Thyroid gland (tissue), 4 donors: ENCODE data around the gene PCDHA6.
"Not testable (repeated sequence)": the region's sequence is repeated elsewhere in the genome, so short reads cannot be mapped to it uniquely, and the experiment has no call there.

ENCODE experiments used
- CTCF ChIP-seq, 6 experiments: fragments of 200-600 bp in 3 of 6; fragments of 450-650 bp in 3 of 6; sonication (generic) in 3 of 6; IDR thresholded peaks; one replicate each; pipeline ENCODE4 v1.5.1; 2016 to 2019; ENCODE audit warnings: antibody characterized with exemption in 6 of 6, mild to moderate bottlenecking in 2 of 6, inconsistent platforms in 1 of 6, moderate library complexity in 1 of 6
- POLR2A ChIP-seq, 2 donors: fragments of 450-650 bp; IDR thresholded peaks; one replicate each; pipeline ENCODE4 v1.6.1; 2017; ENCODE audit warnings: antibody characterized with exemption in 2 of 2, mild to moderate bottlenecking in 2 of 2, moderate library complexity in 1 of 2

- TF ChIP-seq CTCF, POLR2A (IDR thresholded peaks at IDR 0.05): not testable (repeated sequence)
These were observed 6.8 kb downstream of the PCDHA6 start for GRCh38 chr5:140834439-140835008.
